Measurements from ENCODE around the gene MAOA.

MAOA gene

GRCh38 chrX:43728002-43728401, 71.9 kb downstream of the MAOA start:
- Histone ChIP-seq H3K27ac (ENCODE audit: low read length) (no peak overlapping the region), H3K4me1 (ENCODE audit: insufficient read depth, low read length) (0 out of 2 replicates have a peak, but pooled peaks cover 2% of the 10 kb centered on the region), H3K4me3 (ENCODE audit: low read depth in 1 of 2, low read length in 2 of 2) (no peak overlapping the region), H3K36me3 (ENCODE audit: insufficient read depth, low read length) (no peaks in the 10 kb centered on the region), H4K20me1 (ENCODE audit: insufficient read depth, low read length) (no peaks in the 10 kb centered on the region), H3K9ac (ENCODE audit: low read depth, low read length) (no peak overlapping the region), H3K9me3 (ENCODE audit: insufficient read depth, low read length, severe bottlenecking) (no peaks in the 10 kb centered on the region), H3K4me2 (ENCODE audit: insufficient read depth, low read length) (no peak overlapping the region), H2AFZ (ENCODE audit: low read depth, low read length) (no peak overlapping the region), H3K79me2 (ENCODE audit: insufficient read depth, low read length) (no peaks in the 10 kb centered on the region), H3K27me3 (ENCODE audit: insufficient read depth, low read length, poor library complexity) (no peaks in the 10 kb centered on the region)
- DNase-seq (peak; percentile 6), ATAC-seq (ENCODE audit: insufficient read depth, low read depth) (0 out of 3 replicates have a peak, but pooled peaks have one; percentile 35)
- TF ChIP-seq EZH2 (IDR thresholded peaks at IDR 0.05; ENCODE audit: borderline replicate concordance, low read depth, low read length, severe bottlenecking) (no peak), CTCF (IDR thresholded peaks at IDR 0.05; ENCODE audit: borderline replicate concordance, extremely low read depth, low read length, poor library complexity, severe bottlenecking) (no peak)

- no peaks in the 10 kb centered on the region for H4K20me1 ChIP-seq (ENCODE audit: insufficient read depth, low read length)
- no peak overlapping the region for H3K4me2 ChIP-seq (ENCODE audit: insufficient read depth, low read length)
- DNase-seq (no peak), ATAC-seq (ENCODE audit: insufficient read depth, low read depth) (no peak)
- no peak overlapping the region for H3K27ac ChIP-seq (ENCODE audit: low read length)
- no peak overlapping the region for H3K9ac ChIP-seq (ENCODE audit: low read depth, low read length)
- H3K27me3 ChIP-seq (ENCODE audit: insufficient read depth, low read length, poor library complexity), result no peaks in the 10 kb centered on the region
- H3K9me3 ChIP-seq (ENCODE audit: insufficient read depth, low read length, severe bottlenecking), result no peaks in the 10 kb centered on the region
- H3K4me1 ChIP-seq (ENCODE audit: insufficient read depth, low read length), result 0 out of 2 replicates have a peak, but pooled peaks cover 2% of the 10 kb centered on the region
- H2AFZ ChIP-seq (ENCODE audit: low read depth, low read length), result no peak overlapping the region
- no peak overlapping the region for H3K4me3 ChIP-seq (ENCODE audit: low read depth in 1 of 2, low read length in 2 of 2)
- TF ChIP-seq CTCF (IDR thresholded peaks at IDR 0.05; ENCODE audit: borderline replicate concordance, extremely low read depth, low read length, poor library complexity, severe bottlenecking) (no peak), EZH2 (IDR thresholded peaks at IDR 0.05; ENCODE audit: borderline replicate concordance, low read depth, low read length, severe bottlenecking) (no peak)
- no peaks in the 10 kb centered on the region for H3K36me3 ChIP-seq (ENCODE audit: insufficient read depth, low read length)
- no peaks in the 10 kb centered on the region for H3K79me2 ChIP-seq (ENCODE audit: insufficient read depth, low read length)
Measured at GRCh38 chrX:43728966-43729365, 72.9 kb downstream of the MAOA start.

GRCh38 chrX:43731086-43731485, 75.0 kb downstream of the MAOA start:
- H3K4me1 ChIP-seq (ENCODE audit: insufficient read depth, low read length), result 0 out of 2 replicates have a peak, but pooled peaks cover 2% of the 10 kb centered on the region
- no peaks in the 10 kb centered on the region for H3K27me3 ChIP-seq (ENCODE audit: insufficient read depth, low read length, poor library complexity)
- no peaks in the 10 kb centered on the region for H3K9me3 ChIP-seq (ENCODE audit: insufficient read depth, low read length, severe bottlenecking)
- H2AFZ ChIP-seq (ENCODE audit: low read depth, low read length), result no peak overlapping the region
- H3K9ac ChIP-seq (ENCODE audit: low read depth, low read length), result no peak overlapping the region
- DNase-seq, result no peak
- H3K4me2 ChIP-seq (ENCODE audit: insufficient read depth, low read length), result no peak overlapping the region
- no peaks in the 10 kb centered on the region for H3K36me3 ChIP-seq (ENCODE audit: insufficient read depth, low read length)
- no peak for ATAC-seq (ENCODE audit: insufficient read depth, low read depth)
- TF ChIP-seq EZH2 (IDR thresholded peaks at IDR 0.05; ENCODE audit: borderline replicate concordance, low read depth, low read length, severe bottlenecking) (no peak), CTCF (IDR thresholded peaks at IDR 0.05; ENCODE audit: borderline replicate concordance, extremely low read depth, low read length, poor library complexity, severe bottlenecking) (no peak)
- no peaks in the 10 kb centered on the region for H4K20me1 ChIP-seq (ENCODE audit: insufficient read depth, low read length)
- H3K4me3 ChIP-seq (ENCODE audit: low read depth in 1 of 2, low read length in 2 of 2), result no peak overlapping the region
- H3K27ac ChIP-seq (ENCODE audit: low read length), result no peak overlapping the region
- no peaks in the 10 kb centered on the region for H3K79me2 ChIP-seq (ENCODE audit: insufficient read depth, low read length)

GRCh38 chrX:43733699-43734098, 77.6 kb downstream of the MAOA start:
- Histone ChIP-seq H2AFZ (ENCODE audit: low read depth, low read length) (no peak overlapping the region), H3K4me1 (ENCODE audit: insufficient read depth, low read length) (no peaks in the 10 kb centered on the region), H3K27me3 (ENCODE audit: insufficient read depth, low read length, poor library complexity) (no peaks in the 10 kb centered on the region), H3K4me3 (ENCODE audit: low read depth in 1 of 2, low read length in 2 of 2) (no peak overlapping the region), H3K9ac (ENCODE audit: low read depth, low read length) (no peak overlapping the region), H3K27ac (ENCODE audit: low read length) (no peak overlapping the region), H3K79me2 (ENCODE audit: insufficient read depth, low read length) (no peaks in the 10 kb centered on the region), H3K36me3 (ENCODE audit: insufficient read depth, low read length) (no peaks in the 10 kb centered on the region), H4K20me1 (ENCODE audit: insufficient read depth, low read length) (no peaks in the 10 kb centered on the region), H3K9me3 (ENCODE audit: insufficient read depth, low read length, severe bottlenecking) (no peaks in the 10 kb centered on the region), H3K4me2 (ENCODE audit: insufficient read depth, low read length) (no peak overlapping the region)
- no peak for TF ChIP-seq CTCF (IDR thresholded peaks at IDR 0.05; ENCODE audit: borderline replicate concordance, extremely low read depth, low read length, poor library complexity, severe bottlenecking)
- TF ChIP-seq EZH2 (IDR thresholded peaks at IDR 0.05; ENCODE audit: borderline replicate concordance, low read depth, low read length, severe bottlenecking), result no peak
- ATAC-seq (ENCODE audit: insufficient read depth, low read depth) (no peak), DNase-seq (no peak)

Data from DND-41 (cell line).